Neutrophil (primary cell): ENCODE results near the gene TRPM5.

Source experiments
- H3K27ac ChIP-seq: fragments of 200-600 bp; sonication (generic); 2 replicates; pipeline ENCODE4 v1.5.1; 2016; ENCODE audit warnings: mild to moderate bottlenecking, moderate library complexity
- H3K27me3 ChIP-seq: fragments of 200-600 bp; sonication (generic); 2 replicates; pipeline ENCODE4 v1.6.0; 2016; ENCODE audit warnings: mild to moderate bottlenecking
- H3K36me3 ChIP-seq: fragments of 200-600 bp; sonication (generic); 2 replicates; pipeline ENCODE4 v1.5.1; 2017
- H3K4me1 ChIP-seq, 2 experiments: fragments of 200-600 bp in 1 of 2; sonication (generic) in 1 of 2; 1 replicate in 1 of 2; 2 replicates in 1 of 2; pipeline versions ENCODE4 v1.5.1 to v1.6.1; 2013 to 2016; ENCODE audit warnings: low read depth in 1 of 2, low read length in 1 of 2, mild to moderate bottlenecking in 1 of 2, moderate library complexity in 1 of 2; ENCODE audit not compliant: control insufficient read depth in 1 of 2, insufficient read depth in 1 of 2
- H3K4me3 ChIP-seq, 2 experiments: fragments of 200-600 bp in 1 of 2; sonication (generic) in 1 of 2; 1 replicate in 1 of 2; 2 replicates in 1 of 2; pipeline ENCODE4 v1.5.1; 2013 to 2016; ENCODE audit warnings: low read depth in 1 of 2, low read length in 1 of 2, mild to moderate bottlenecking in 1 of 2, moderate library complexity in 1 of 2
- H3K9me3 ChIP-seq: fragments of 200-600 bp; sonication (generic); 2 replicates; pipeline ENCODE4 v1.5.1; 2016
- CTCF ChIP-seq: fragments of 200-600 bp; sonication (generic); IDR thresholded peaks from 2 replicates; pipeline ENCODE4 v1.5.1; 2016; ENCODE audit warnings: antibody characterized with exemption

Gene TRPM5

GRCh38 chr11:2471804-2472096 lies 27.4 kb upstream of the TRPM5 start:
- TF ChIP-seq CTCF, result no peak
- Histone ChIP-seq H3K27ac (no peak overlapping the region), H3K36me3 (no peaks in the 10 kb centered on the region), H3K27me3 (peaks cover 13% of the 10 kb centered on the region), H3K4me3 (no peak overlapping the region), H3K4me1 (no peaks in the 10 kb centered on the region), H3K9me3 (no peaks in the 10 kb centered on the region)

- Histone ChIP-seq H3K9me3 (no peaks in the 10 kb centered on the region), H3K36me3 (no peaks in the 10 kb centered on the region), H3K4me3 (no peak overlapping the region), H3K27me3 (peaks cover 13% of the 10 kb centered on the region), H3K4me1 (no peaks in the 10 kb centered on the region), H3K27ac (no peak overlapping the region)
- no peak for TF ChIP-seq CTCF
Observed at GRCh38 chr11:2471048-2471803, 26.9 kb upstream of the TRPM5 start.

GRCh38 chr11:2470495-2470894 lies 26.2 kb upstream of the TRPM5 start:
- no peak overlapping the region for H3K4me3 ChIP-seq
- no peaks in the 10 kb centered on the region for H3K4me1 ChIP-seq
- no peaks in the 10 kb centered on the region for H3K36me3 ChIP-seq
- no peak overlapping the region for H3K27ac ChIP-seq
- no peaks in the 10 kb centered on the region for H3K9me3 ChIP-seq
- no peak for TF ChIP-seq CTCF
- peaks cover 13% of the 10 kb centered on the region for H3K27me3 ChIP-seq

GRCh38 chr11:2468363-2469235 lies 24.3 kb upstream of the TRPM5 start:
- Histone ChIP-seq H3K27ac (no peak overlapping the region), H3K27me3 (peaks cover 13% of the 10 kb centered on the region), H3K36me3 (no peaks in the 10 kb centered on the region), H3K9me3 (no peaks in the 10 kb centered on the region), H3K4me1 (no peaks in the 10 kb centered on the region), H3K4me3 (no peak overlapping the region)
- no peak for TF ChIP-seq CTCF

- no peak overlapping the region for H3K4me3 ChIP-seq
- H3K36me3 ChIP-seq, result no peaks in the 10 kb centered on the region
- H3K27ac ChIP-seq, result no peak overlapping the region
- TF ChIP-seq CTCF, result no peak
- H3K4me1 ChIP-seq, result no peaks in the 10 kb centered on the region
- peaks cover 13% of the 10 kb centered on the region for H3K27me3 ChIP-seq
- no peaks in the 10 kb centered on the region for H3K9me3 ChIP-seq
Observed at GRCh38 chr11:2467695-2468055, 23.4 kb upstream of the TRPM5 start.
